Activated B cell treated with CpG ODN at 0.5 μM for 24 hours (primary cell): ENCODE data around the gene CD84. TPM values are rescaled to one million over a fixed set of nuclear protein-coding genes. Genes with fewer than 3 reads are reported as not detected.
A peak's percentile ranks its signal among the peaks of the same experiment; 100 is the strongest.

ENCODE experiments used
- ATAC-seq: fragments of 200-7000 bp; cut with Tn5 transposase; one replicate; pipeline ENCODE4 v1.10.0; 2021; ENCODE audit warnings: low read depth, mild to moderate bottlenecking, moderate library complexity
- CTCF ChIA-PET: fragments of 350-600 bp; sonication (Branson Sonifier 250); formaldehyde crosslinking; loops from one replicate; lab custom pipeline; 2021; ENCODE audit warnings: antibody characterized with exemption; lab: Charles Lee
- POLR2A ChIA-PET: fragments of 350-600 bp; sonication (Branson Sonifier 250); formaldehyde crosslinking; loops from one replicate; lab custom pipeline; 2021; ENCODE audit warnings: antibody characterized with exemption; lab: Charles Lee
- DNase-seq: peaks from one replicate; pipeline ENCODE4 v3.0.0; 2022
- H3K27ac Mint-ChIP-seq: one replicate; pipeline ENCODE4 v1.8.0; 2020; ENCODE audit warnings: mixed read lengths
- H3K27me3 Mint-ChIP-seq: one replicate; pipeline ENCODE4 v1.8.0; 2021; ENCODE audit warnings: mixed read lengths
- H3K36me3 Mint-ChIP-seq: one replicate; pipeline ENCODE4 v1.8.0; 2021; ENCODE audit warnings: low read depth, mixed read lengths
- H3K4me1 Mint-ChIP-seq: one replicate; pipeline ENCODE4 v1.8.0; 2021; ENCODE audit warnings: mixed read lengths
- H3K4me3 Mint-ChIP-seq: one replicate; pipeline ENCODE4 v1.8.0; 2020; ENCODE audit warnings: mild to moderate bottlenecking, mixed read lengths
- H3K9me3 Mint-ChIP-seq: one replicate; pipeline ENCODE4 v1.8.0; 2020; ENCODE audit warnings: mixed read lengths
- CTCF ChIP-seq: fragments of 200-600 bp; IDR thresholded peaks from one replicate; pipeline ENCODE4 v1.8.0; 2022; ENCODE audit warnings: antibody characterized with exemption, mild to moderate bottlenecking
- intact Hi-C: fragments of 100-400 bp; cut with micrococcal nuclease; formaldehyde crosslinking; loops from one replicate; pipeline ENCODE4 v1.15.1; 2024
- total RNA-seq: library from RNA; stranded (reverse); gene quantifications from 2 replicates; pipeline ENCODE4 v1.2.3, GENCODE V29; 2022

CD84 gene
- total RNA-seq, 1 donor from 2014 or later = 65.5 TPM

- no peaks in the 10 kb centered on the region for H3K27me3 Mint-ChIP-seq
- H3K27ac Mint-ChIP-seq = peak overlapping the region; percentile 83
- no peak for TF ChIP-seq CTCF
Observed at GRCh38 chr1:160623227-160623633, 43.9 kb upstream of the CD84 start.

GRCh38 chr1:160622501-160623226, 43.4 kb upstream of the CD84 start:
- intact Hi-C loops = loop anchor here (2.0 to 10.0 kb wide), 3 partner anchors 42 to 1608 kb away; no protein-coding TSS in a partner anchor
- no peak for TF ChIP-seq CTCF
- Mint-ChIP-seq H3K36me3 (peaks cover 82% of the 10 kb centered on the region), H3K27ac (peak overlapping the region; percentile 83), H3K4me3 (peak overlapping the region; percentile 55), H3K27me3 (no peaks in the 10 kb centered on the region), H3K9me3 (peaks cover 5% of the 10 kb centered on the region), H3K4me1 (peaks cover 89% of the 10 kb centered on the region)
- DNase-seq (no peak), ATAC-seq (no peak)
- CTCF ChIA-PET = interaction anchor here (0.8 to 6.8 kb wide), 5 partner anchors 14 to 194 kb away, joined by 3 to 60 read pairs (median 5); no protein-coding TSS in a partner anchor
- POLR2A ChIA-PET = interaction anchor here (0.8 to 10.1 kb wide), 6 partner anchors 19 to 51 kb away, joined by 3 to 60 read pairs (median 4); partner anchors contain the start of gene SLAMF1

More at GRCh38 chr1:160623227-160623633, 43.9 kb upstream of the CD84 start:
- peak; percentile 54 for ATAC-seq
- H3K36me3 Mint-ChIP-seq = peaks cover 82% of the 10 kb centered on the region
- H3K4me3 Mint-ChIP-seq = peak overlapping the region; percentile 55
- intact Hi-C loops = loop anchor here (2.0 to 10.0 kb wide), 3 partner anchors 42 to 1608 kb away; no protein-coding TSS in a partner anchor
- CTCF ChIA-PET = interaction anchor here (1.0 to 6.8 kb wide), 3 partner anchors 51 to 195 kb away, joined by 3 to 60 read pairs (median 5); no protein-coding TSS in a partner anchor
- no peak for DNase-seq
- peaks cover 5% of the 10 kb centered on the region for H3K9me3 Mint-ChIP-seq
- H3K4me1 Mint-ChIP-seq = peaks cover 92% of the 10 kb centered on the region
- POLR2A ChIA-PET = interaction anchor here (0.9 to 10.1 kb wide), 3 partner anchors 19 to 51 kb away, joined by 3 to 60 read pairs (median 15); partner anchors contain the start of gene SLAMF1

- Mint-ChIP-seq H3K36me3 (peaks cover 83% of the 10 kb centered on the region), H3K4me3 (peak overlapping the region; percentile 69), H3K27ac (peak overlapping the region; percentile 87), H3K27me3 (no peaks in the 10 kb centered on the region), H3K9me3 (peaks cover 5% of the 10 kb centered on the region), H3K4me1 (peaks cover 83% of the 10 kb centered on the region)
- DNase-seq (no peak), ATAC-seq (peak; percentile 2)
- ChIA-PET POLR2A (interaction anchor here (0.7 to 10.1 kb wide), 7 partner anchors 24 to 154 kb away, joined by 3 to 60 read pairs (median 9); partner anchors contain the start of gene SLAMF1), CTCF (interaction anchor here (0.8 to 6.8 kb wide), 4 partner anchors 14 to 193 kb away, joined by 3 to 60 read pairs (median 4); no protein-coding TSS in a partner anchor)
- intact Hi-C loops = loop anchor here (2.0 to 10.0 kb wide), 3 partner anchors 43 to 1607 kb away; no protein-coding TSS in a partner anchor
- TF ChIP-seq CTCF = no peak
Observed at GRCh38 chr1:160621633-160622413, 42.5 kb upstream of the CD84 start.

- DNase-seq = no peak
- Mint-ChIP-seq H3K4me1 (peaks cover 76% of the 10 kb centered on the region), H3K9me3 (peaks cover 5% of the 10 kb centered on the region), H3K27me3 (no peaks in the 10 kb centered on the region), H3K4me3 (peak overlapping the region; percentile 69), H3K36me3 (peaks cover 85% of the 10 kb centered on the region), H3K27ac (peak overlapping the region; percentile 87)
- ChIA-PET POLR2A (interaction anchor here (0.7 to 10.1 kb wide), 8 partner anchors 21 to 169 kb away, joined by 3 to 60 read pairs (median 7); partner anchors contain the start of gene SLAMF1), CTCF (interaction anchor here (1.0 to 6.8 kb wide), 5 partner anchors 10 to 61 kb away, joined by 3 to 60 read pairs (median 3); no protein-coding TSS in a partner anchor)
- peak; percentile 38 for ATAC-seq
- intact Hi-C loops = loop anchor here (5.0 to 10.0 kb wide), 2 partner anchors 146 to 1606 kb away; no protein-coding TSS in a partner anchor
- no peak for TF ChIP-seq CTCF
Observed at GRCh38 chr1:160620942-160621632, 41.8 kb upstream of the CD84 start.
